Kidney (tissue), 14 donors: Measurements from ENCODE around the gene MBD3L2. TPM values are rescaled to one million over a fixed set of nuclear protein-coding genes. Genes with fewer than 3 reads are reported as not detected.
"Not testable (repeated sequence)": the region's sequence is repeated elsewhere in the genome, so short reads cannot be mapped to it uniquely, and the experiment has no call there.

Source experiments
- DNase-seq, 5 donors: peaks; one replicate each; pipeline ENCODE4 v3.0.0-alpha.2; 2013 to 2020
- FAIRE-seq: peaks from 2 replicates; lab custom pipeline; 2012; peaks lifted over from hg19 to GRCh38; lab: Jason Lieb, UNC
- H3K27ac ChIP-seq, 2 donors: one replicate each; pipeline ENCODE4 v1.7.0; 2013; ENCODE audit warnings: low read depth in 2 of 2, low read length in 2 of 2, inconsistent platforms in 1 of 2
- H3K27me3 ChIP-seq: one replicate; pipeline ENCODE4 v1.7.1; 2013; ENCODE audit warnings: low read length, inconsistent platforms; ENCODE audit not compliant: control insufficient read depth, insufficient read depth
- H3K36me3 ChIP-seq, 3 donors: one replicate each; pipeline versions ENCODE4 v1.7.0 to v1.7.1; 2013; ENCODE audit warnings: low read length in 3 of 3, control low read depth in 1 of 3, inconsistent platforms in 1 of 3; ENCODE audit not compliant: insufficient read depth in 3 of 3, control insufficient read depth in 2 of 3
- H3K4me1 ChIP-seq, 3 donors: one replicate each; pipeline versions ENCODE4 v1.7.0 to v1.7.1; 2013; ENCODE audit warnings: low read length in 3 of 3, inconsistent platforms in 1 of 3, low read depth in 1 of 3; ENCODE audit not compliant: control insufficient read depth in 2 of 3, insufficient read depth in 2 of 3
- H3K4me3 ChIP-seq, 3 donors: one replicate each; pipeline versions ENCODE4 v1.7.0 to v1.8.1; 2013; ENCODE audit warnings: low read length in 3 of 3, control low read depth in 1 of 3, inconsistent platforms in 1 of 3
- H3K9ac ChIP-seq, 3 donors: one replicate each; pipeline versions ENCODE4 v1.7.0 to v1.7.1; 2013; ENCODE audit warnings: low read length in 3 of 3, control low read depth in 1 of 3, inconsistent platforms in 1 of 3
- H3K9me3 ChIP-seq, 3 donors: one replicate each; pipeline versions ENCODE4 v1.7.0 to v1.7.1; 2013; ENCODE audit warnings: low read length in 3 of 3, control low read depth in 1 of 3, inconsistent platforms in 1 of 3; ENCODE audit not compliant: control insufficient read depth in 2 of 3, insufficient read depth in 1 of 3
- intact Hi-C: fragments of 100-400 bp; cut with DNase I; formaldehyde crosslinking; loops from one replicate; pipeline ENCODE4 v1.11.1; 2022
- polyA plus RNA-seq: library from polyadenylated mRNA; stranded (reverse); fragments of 350-450 nt; fragmentation: Illumina TruSeq; extraction: RNeasy Lipid Tissue Mini Kit (QIAGEN cat#74804); gene quantifications from one replicate; pipeline ENCODE4 v1.2.3, GENCODE V29; 2014; ENCODE audit warnings: low read depth, low replicate concordance; ENCODE audit not compliant: insufficient read depth
- total RNA-seq: library from RNA; stranded (reverse); fragmentation: NEBNext Ultra II Directional; extraction: Animal tissue kit (Norgen Biotek cat#: 25700); gene quantifications from one replicate; pipeline ENCODE4 v1.2.1, GENCODE V29; 2021
- TF ChIP-seq, protein P1 (sequence below): IDR thresholded peaks from 3 replicates; pipeline ENCODE4 v1.5.1; 2012; ENCODE audit warnings: mild to moderate bottlenecking, moderate library complexity, borderline replicate concordance; ENCODE audit not compliant: insufficient read depth; ENCODE audit errors: extremely low read depth
- donor health status: control.
- donor health status: control.
- donor health status: control.
- donor health status: control.
- donor health status: control.
- donor health status: DM: yes; HTN: yes; CAD: no.
- donor health status: Normal renal cell carcinoma (clear cell type).

Gene MBD3L2
- total and polyA plus RNA-seq, 2 donors from 2014 or later, result not detected

DNA sequence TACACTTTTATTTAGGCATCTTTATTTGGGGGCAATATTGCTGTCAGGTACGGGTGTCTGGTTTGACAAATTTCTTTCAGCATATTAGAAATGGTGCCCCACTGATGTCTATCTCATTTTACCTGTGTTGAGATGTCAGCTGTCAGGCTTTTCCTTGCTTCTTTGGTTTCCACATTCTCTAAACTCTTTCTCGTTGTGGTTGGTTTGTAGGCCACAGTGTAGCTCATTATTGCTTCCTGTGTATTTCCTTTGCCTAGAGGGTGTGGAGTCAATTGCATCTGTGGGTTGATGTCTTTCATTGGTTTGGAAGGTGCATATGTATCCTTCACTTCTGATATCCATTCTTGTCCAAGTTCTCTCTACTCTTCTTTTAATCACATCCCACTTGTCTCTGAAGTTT, 10.9 kb downstream of the MBD3L2 start:
- H3K4me3 ChIP-seq, H3K27me3 ChIP-seq, intact Hi-C loops, H3K4me1 ChIP-seq, H3K36me3 ChIP-seq, H3K9me3 ChIP-seq, FAIRE-seq, H3K9ac ChIP-seq, H3K27ac ChIP-seq, DNase-seq: not testable (repeated sequence)

DNA sequence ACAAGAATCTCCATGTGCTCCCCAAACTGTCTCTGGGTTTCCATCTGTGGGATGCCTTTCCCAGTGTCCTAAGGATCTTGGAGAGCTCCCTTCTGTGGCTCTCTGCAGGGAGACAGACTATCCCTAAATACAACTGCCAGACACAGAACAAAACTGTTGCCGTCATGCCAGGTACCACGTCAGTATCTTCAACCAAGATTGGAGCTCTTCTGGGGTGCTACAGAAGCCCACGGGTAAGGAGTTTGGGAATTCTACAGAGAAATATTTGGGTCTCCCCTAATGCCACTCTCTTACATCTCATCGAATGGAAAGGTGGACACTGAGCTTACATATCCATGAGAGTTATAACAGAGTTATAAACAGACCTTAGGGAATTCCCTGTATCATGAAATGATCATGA, 14.2 kb downstream of the MBD3L2 start:
- H3K36me3 ChIP-seq, result no peaks in the 10 kb centered on the region
- no peak overlapping the region for H3K4me3 ChIP-seq
- H3K27ac ChIP-seq, result no peak overlapping the region
- H3K9ac ChIP-seq, result no peak overlapping the region
- no peaks in the 10 kb centered on the region for H3K4me1 ChIP-seq
- FAIRE-seq (no peak), DNase-seq (no peak)
- H3K9me3 ChIP-seq, result no peaks in the 10 kb centered on the region
- TF ChIP-seq, protein P1, sequence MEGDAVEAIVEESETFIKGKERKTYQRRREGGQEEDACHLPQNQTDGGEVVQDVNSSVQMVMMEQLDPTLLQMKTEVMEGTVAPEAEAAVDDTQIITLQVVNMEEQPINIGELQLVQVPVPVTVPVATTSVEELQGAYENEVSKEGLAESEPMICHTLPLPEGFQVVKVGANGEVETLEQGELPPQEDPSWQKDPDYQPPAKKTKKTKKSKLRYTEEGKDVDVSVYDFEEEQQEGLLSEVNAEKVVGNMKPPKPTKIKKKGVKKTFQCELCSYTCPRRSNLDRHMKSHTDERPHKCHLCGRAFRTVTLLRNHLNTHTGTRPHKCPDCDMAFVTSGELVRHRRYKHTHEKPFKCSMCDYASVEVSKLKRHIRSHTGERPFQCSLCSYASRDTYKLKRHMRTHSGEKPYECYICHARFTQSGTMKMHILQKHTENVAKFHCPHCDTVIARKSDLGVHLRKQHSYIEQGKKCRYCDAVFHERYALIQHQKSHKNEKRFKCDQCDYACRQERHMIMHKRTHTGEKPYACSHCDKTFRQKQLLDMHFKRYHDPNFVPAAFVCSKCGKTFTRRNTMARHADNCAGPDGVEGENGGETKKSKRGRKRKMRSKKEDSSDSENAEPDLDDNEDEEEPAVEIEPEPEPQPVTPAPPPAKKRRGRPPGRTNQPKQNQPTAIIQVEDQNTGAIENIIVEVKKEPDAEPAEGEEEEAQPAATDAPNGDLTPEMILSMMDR, result no peak
- intact Hi-C loops, result no loop called here
- no peaks in the 10 kb centered on the region for H3K27me3 ChIP-seq

GRCh38 chr19:7063764-7064418, 14.8 kb downstream of the MBD3L2 start:
- no peaks in the 10 kb centered on the region for H3K36me3 ChIP-seq
- intact Hi-C loops, result no loop called here
- H3K27ac ChIP-seq, result no peak overlapping the region
- H3K4me1 ChIP-seq, result no peaks in the 10 kb centered on the region
- FAIRE-seq (no peak), DNase-seq (no peak)
- TF ChIP-seq, protein P1, result no peak
- H3K9ac ChIP-seq, result no peak overlapping the region
- H3K27me3 ChIP-seq, result no peaks in the 10 kb centered on the region
- H3K9me3 ChIP-seq, result no peaks in the 10 kb centered on the region
- H3K4me3 ChIP-seq, result no peak overlapping the region

GRCh38 chr19:7067122-7067521, 18.0 kb downstream of the MBD3L2 start:
- H3K4me3 ChIP-seq, H3K36me3 ChIP-seq, H3K27me3 ChIP-seq, DNase-seq, FAIRE-seq, H3K4me1 ChIP-seq, H3K9me3 ChIP-seq, H3K27ac ChIP-seq, intact Hi-C loops, H3K9ac ChIP-seq: not testable (repeated sequence)
